Prostate gland (tissue), 2 donors: ENCODE data around the gene OR2M2.

ENCODE experiments used
- CTCF ChIP-seq, 4 experiments: fragments of 200-600 bp in 2 of 4; fragments of 450-650 bp in 2 of 4; sonication (generic) in 2 of 4; IDR thresholded peaks; 1 replicate in 3 of 4; 2 replicates in 1 of 4; pipeline ENCODE4 v1.5.1; 2016 to 2019; ENCODE audit warnings: antibody characterized with exemption in 4 of 4, mild to moderate bottlenecking in 2 of 4, moderate library complexity in 2 of 4
- POLR2A ChIP-seq: fragments of 450-650 bp; IDR thresholded peaks from one replicate; pipeline ENCODE4 v1.6.1; 2016; ENCODE audit warnings: antibody characterized with exemption, mild to moderate bottlenecking
- POLR2AphosphoS5 ChIP-seq: sonication (generic); formaldehyde crosslinking; IDR thresholded peaks from one replicate; pipeline ENCODE4 v1.6.1; 2017; ENCODE audit warnings: antibody characterized with exemption

- no peak for TF ChIP-seq POLR2AphosphoS5
- TF ChIP-seq CTCF (IDR thresholded peaks at IDR 0.05), result no peak
- TF ChIP-seq POLR2A, result no peak
Measured at GRCh38 chr1:248229360-248229908, 54.8 kb downstream of the OR2M2 start.
